Measurements from ENCODE around the gene UQCR10.
A peak's percentile ranks its signal among the peaks of the same experiment; 100 is the strongest.

UQCR10 gene

GRCh38 chr22:29757096-29757495, 10.1 kb upstream of the UQCR10 start:
- Histone ChIP-seq H3K9me3 (ENCODE audit: control insufficient read depth, low read length) (no peaks in the 10 kb centered on the region), H3K4me3 (ENCODE audit: low read depth, low read length) (no peak overlapping the region), H3K4me2 (ENCODE audit: low read length) (no peak overlapping the region), H3K36me3 (ENCODE audit: control insufficient read depth, insufficient read depth, low read length) (no peaks in the 10 kb centered on the region), H3K27ac (no peak overlapping the region), H3K79me2 (peaks cover 5% of the 10 kb centered on the region), H3K9ac (no peak overlapping the region), H3K27me3 (ENCODE audit: control insufficient read depth, insufficient read depth, low read length) (no peaks in the 10 kb centered on the region), H3K4me1 (no peaks in the 10 kb centered on the region), H2AFZ (no peak overlapping the region)
- TF ChIP-seq CTCF (IDR thresholded peaks at IDR 0.05), result no peak

GRCh38 chr22:29758068-29758622, 9.0 kb upstream of the UQCR10 start:
- H3K36me3 ChIP-seq (ENCODE audit: control insufficient read depth, insufficient read depth, low read length), result no peaks in the 10 kb centered on the region
- H3K9me3 ChIP-seq (ENCODE audit: control insufficient read depth, low read length), result no peaks in the 10 kb centered on the region
- no peak overlapping the region for H3K9ac ChIP-seq
- no peak overlapping the region for H3K4me2 ChIP-seq (ENCODE audit: low read length)
- H3K27ac ChIP-seq, result no peak overlapping the region
- H3K4me3 ChIP-seq (ENCODE audit: low read depth, low read length), result no peak overlapping the region
- no peaks in the 10 kb centered on the region for H3K4me1 ChIP-seq
- H2AFZ ChIP-seq, result no peak overlapping the region
- H3K27me3 ChIP-seq (ENCODE audit: control insufficient read depth, insufficient read depth, low read length), result no peaks in the 10 kb centered on the region
- peaks cover 5% of the 10 kb centered on the region for H3K79me2 ChIP-seq
- no peak for TF ChIP-seq CTCF (IDR thresholded peaks at IDR 0.05)

GRCh38 chr22:29758959-29759358, 8.2 kb upstream of the UQCR10 start:
- Histone ChIP-seq H3K4me3 (ENCODE audit: low read depth, low read length) (no peak overlapping the region), H3K9ac (no peak overlapping the region), H3K27ac (no peak overlapping the region), H3K4me1 (no peaks in the 10 kb centered on the region), H3K36me3 (ENCODE audit: control insufficient read depth, insufficient read depth, low read length) (no peaks in the 10 kb centered on the region), H2AFZ (no peak overlapping the region), H3K9me3 (ENCODE audit: control insufficient read depth, low read length) (no peaks in the 10 kb centered on the region), H3K79me2 (peaks cover 5% of the 10 kb centered on the region), H3K27me3 (ENCODE audit: control insufficient read depth, insufficient read depth, low read length) (no peaks in the 10 kb centered on the region), H3K4me2 (ENCODE audit: low read length) (no peak overlapping the region)
- TF ChIP-seq CTCF (IDR thresholded peaks at IDR 0.05), result no peak

- Histone ChIP-seq H3K27me3 (ENCODE audit: control insufficient read depth, insufficient read depth, low read length) (no peaks in the 10 kb centered on the region), H3K79me2 (peaks cover 10% of the 10 kb centered on the region), H3K9ac (no peak overlapping the region), H3K4me1 (no peaks in the 10 kb centered on the region), H2AFZ (no peak overlapping the region), H3K9me3 (ENCODE audit: control insufficient read depth, low read length) (no peaks in the 10 kb centered on the region), H3K4me3 (ENCODE audit: low read depth, low read length) (no peak overlapping the region), H3K4me2 (ENCODE audit: low read length) (no peak overlapping the region), H3K36me3 (ENCODE audit: control insufficient read depth, insufficient read depth, low read length) (no peaks in the 10 kb centered on the region), H3K27ac (no peak overlapping the region)
- TF ChIP-seq CTCF (IDR thresholded peaks at IDR 0.05), result no peak
Measured at GRCh38 chr22:29762263-29762662, 4.9 kb upstream of the UQCR10 start.

- Histone ChIP-seq H2AFZ (peak overlapping the region; percentile 93), H3K9ac (no peak overlapping the region), H3K27ac (peak overlapping the region; percentile 95), H3K36me3 (ENCODE audit: control insufficient read depth, insufficient read depth, low read length) (no peaks in the 10 kb centered on the region), H3K79me2 (peaks cover 10% of the 10 kb centered on the region), H3K27me3 (ENCODE audit: control insufficient read depth, insufficient read depth, low read length) (no peaks in the 10 kb centered on the region), H3K4me1 (no peaks in the 10 kb centered on the region), H3K4me2 (ENCODE audit: low read length) (peak overlapping the region; percentile 98), H3K4me3 (ENCODE audit: low read depth, low read length) (peak overlapping the region; percentile 98), H3K9me3 (ENCODE audit: control insufficient read depth, low read length) (no peaks in the 10 kb centered on the region)
- TF ChIP-seq CTCF (IDR thresholded peaks at IDR 0.05), result no peak
Measured at GRCh38 chr22:29765905-29766631, 1.1 kb upstream of the UQCR10 start.
